IPS DF 19.7 (cell line): ENCODE measurements around the gene ZNF525.
"Not testable (repeated sequence)": the region's sequence is repeated elsewhere in the genome, so short reads cannot be mapped to it uniquely, and the experiment has no call there.

ENCODE experiments used
- DNase-seq: peaks from one replicate; pipeline ENCODE4 v3.0.0-alpha.2; 2013; ENCODE audit warnings: low read depth, low spot score

Gene ZNF525

GRCh38 chr19:53395840-53396524 lies 30.5 kb downstream of the ZNF525 start:
- not testable (repeated sequence) for DNase-seq

- no peak for DNase-seq
Measured at GRCh38 chr19:53396525-53396868, 31.0 kb downstream of the ZNF525 start.

- not testable (repeated sequence) for DNase-seq
Measured at GRCh38 chr19:53397918-53398317, 32.4 kb downstream of the ZNF525 start.

- DNase-seq = no peak
Measured at GRCh38 chr19:53409505-53410204, 44.1 kb downstream of the ZNF525 start.

GRCh38 chr19:53420520-53421315 lies 55.2 kb downstream of the ZNF525 start:
- DNase-seq = not testable (repeated sequence)

GRCh38 chr19:53422551-53422950 lies 57.0 kb downstream of the ZNF525 start:
- DNase-seq = no peak

- not testable (repeated sequence) for DNase-seq
Measured at GRCh38 chr19:53423074-53423473, 57.6 kb downstream of the ZNF525 start.

GRCh38 chr19:53423680-53424079 lies 58.2 kb downstream of the ZNF525 start:
- not testable (repeated sequence) for DNase-seq

- peak; percentile 54 for DNase-seq
Measured at GRCh38 chr19:53424968-53425597, 59.6 kb downstream of the ZNF525 start.

- DNase-seq = peak; percentile 86
Measured at GRCh38 chr19:53431399-53432087, 66.0 kb downstream of the ZNF525 start, which contains the start of gene ZNF761. TSS of gene ZNF761 (plus strand) at chr19:53431984. CDS start at chr19:53447269, 15,285 bp downstream.

- DNase-seq = no peak
Measured at GRCh38 chr19:53432088-53432661, 66.7 kb downstream of the ZNF525 start.
